Fibroblast of villous mesenchyme (primary cell): Measurements from ENCODE around the gene LIMCH1. TPM values are rescaled to one million over a fixed set of nuclear protein-coding genes. Genes with fewer than 3 reads are reported as not detected.
"Not testable (repeated sequence)": the region's sequence is repeated elsewhere in the genome, so short reads cannot be mapped to it uniquely, and the experiment has no call there.

Experiments used
- DNase-seq: peaks from one replicate; pipeline ENCODE4 v3.0.0-alpha.2; 2010; ENCODE audit warnings: low read depth
- H3K4me3 ChIP-seq: 2 replicates; pipeline ENCODE4 v1.5.1; 2011; ENCODE audit warnings: low read depth, mild to moderate bottlenecking, low read length
- total RNA-seq: library from RNA; depleted of rRNA; stranded (reverse); fragments of >200 nt; gene quantifications from 2 replicates; pipeline ENCODE4 v1.2.3, GENCODE V29; 2012
- TF ChIP-seq, protein P1 (sequence below): IDR thresholded peaks from 2 replicates; pipeline ENCODE4 v1.5.1; 2012; ENCODE audit warnings: low read depth, mild to moderate bottlenecking, low read length; ENCODE audit not compliant: insufficient read depth

Gene LIMCH1
- total RNA-seq, 1 donor: 3.9 TPM

GRCh38 chr4:41734371-41734770 is 196.4 kb downstream of the LIMCH1 start:
- DNase-seq: no peak
- H3K4me3 ChIP-seq: no peak overlapping the region
- TF ChIP-seq, protein P1, sequence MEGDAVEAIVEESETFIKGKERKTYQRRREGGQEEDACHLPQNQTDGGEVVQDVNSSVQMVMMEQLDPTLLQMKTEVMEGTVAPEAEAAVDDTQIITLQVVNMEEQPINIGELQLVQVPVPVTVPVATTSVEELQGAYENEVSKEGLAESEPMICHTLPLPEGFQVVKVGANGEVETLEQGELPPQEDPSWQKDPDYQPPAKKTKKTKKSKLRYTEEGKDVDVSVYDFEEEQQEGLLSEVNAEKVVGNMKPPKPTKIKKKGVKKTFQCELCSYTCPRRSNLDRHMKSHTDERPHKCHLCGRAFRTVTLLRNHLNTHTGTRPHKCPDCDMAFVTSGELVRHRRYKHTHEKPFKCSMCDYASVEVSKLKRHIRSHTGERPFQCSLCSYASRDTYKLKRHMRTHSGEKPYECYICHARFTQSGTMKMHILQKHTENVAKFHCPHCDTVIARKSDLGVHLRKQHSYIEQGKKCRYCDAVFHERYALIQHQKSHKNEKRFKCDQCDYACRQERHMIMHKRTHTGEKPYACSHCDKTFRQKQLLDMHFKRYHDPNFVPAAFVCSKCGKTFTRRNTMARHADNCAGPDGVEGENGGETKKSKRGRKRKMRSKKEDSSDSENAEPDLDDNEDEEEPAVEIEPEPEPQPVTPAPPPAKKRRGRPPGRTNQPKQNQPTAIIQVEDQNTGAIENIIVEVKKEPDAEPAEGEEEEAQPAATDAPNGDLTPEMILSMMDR: no peak

GRCh38 chr4:41737491-41737890 is 199.5 kb downstream of the LIMCH1 start:
- not testable (repeated sequence) for H3K4me3 ChIP-seq, DNase-seq

DNA sequence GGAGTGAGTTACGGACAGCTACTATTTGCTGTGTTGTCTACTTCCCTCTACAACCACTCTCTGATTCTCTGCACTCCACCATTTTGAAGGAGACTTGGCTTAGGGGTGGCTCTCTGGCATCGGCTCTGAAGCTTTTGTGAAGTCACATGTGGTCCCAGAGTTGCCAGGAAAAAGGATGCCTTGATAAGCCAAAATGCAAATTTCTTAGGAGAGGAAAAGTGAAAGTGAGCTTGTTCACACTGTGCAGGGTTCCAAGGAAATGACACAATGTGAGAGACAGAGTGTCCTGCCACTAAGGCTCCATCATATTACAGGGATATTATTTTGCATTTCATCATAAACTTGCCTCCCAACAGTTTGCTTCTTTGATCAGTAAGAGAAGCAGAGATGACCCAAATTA is 203.4 kb downstream of the LIMCH1 start:
- TF ChIP-seq, protein P1: no peak
- H3K4me3 ChIP-seq: no peak overlapping the region
- no peak for DNase-seq

DNA sequence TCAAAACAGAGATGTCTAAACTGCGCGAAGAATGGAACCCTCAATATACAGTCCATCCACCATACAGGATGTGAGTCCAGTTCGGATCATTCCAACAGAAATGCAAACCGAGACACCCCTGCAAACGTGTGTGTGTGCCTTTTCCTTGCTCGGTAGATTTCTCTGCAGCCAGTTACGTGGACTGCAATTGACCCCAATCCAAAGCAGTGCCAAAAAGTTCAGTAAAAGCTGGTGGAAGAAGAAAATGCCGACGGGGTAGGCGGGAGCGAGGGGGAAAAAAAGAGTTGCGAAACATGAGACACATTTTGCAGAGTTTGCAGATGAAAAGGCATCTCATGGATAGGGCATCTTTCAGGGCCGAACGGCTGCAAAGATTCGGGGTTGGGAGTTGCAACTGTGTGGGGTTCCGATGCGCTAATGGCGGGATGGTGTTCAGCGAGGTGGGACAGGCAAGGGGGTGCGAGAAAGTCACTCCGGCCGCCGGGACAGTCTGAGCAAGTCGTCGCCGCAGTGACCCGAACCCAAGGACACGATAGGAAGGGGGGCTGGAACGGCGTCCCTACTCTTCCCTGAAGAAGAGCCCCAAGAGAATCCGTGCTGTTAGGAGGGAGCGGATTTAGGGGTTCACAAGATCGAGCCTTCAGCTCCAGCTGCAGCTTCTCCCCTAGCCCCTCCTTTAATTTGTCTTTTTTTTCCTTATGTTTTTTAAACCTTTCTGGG is 206.8 kb downstream of the LIMCH1 start:
- no peak for DNase-seq
- H3K4me3 ChIP-seq: no peak overlapping the region
- TF ChIP-seq, protein P1: no peak

GRCh38 chr4:41745292-41746024 is 207.5 kb downstream of the LIMCH1 start:
- TF ChIP-seq, protein P1: no peak
- no peak overlapping the region for H3K4me3 ChIP-seq
- no peak for DNase-seq

GRCh38 chr4:41746025-41746439 is 208.1 kb downstream of the LIMCH1 start:
- DNase-seq: no peak
- no peak overlapping the region for H3K4me3 ChIP-seq
- TF ChIP-seq, protein P1: no peak

- no peak overlapping the region for H3K4me3 ChIP-seq
- TF ChIP-seq, protein P1: no peak
- DNase-seq: no peak
Observed at GRCh38 chr4:41746440-41747229, 208.7 kb downstream of the LIMCH1 start.
